ENCODE results near the gene MAD2L2. TPM values are rescaled to one million over a fixed set of nuclear protein-coding genes. Genes with fewer than 3 reads are reported as not detected.

The MAD2L2 gene
- total RNA-seq, 1 donor from 2014 or later = 30.1 TPM

DNA sequence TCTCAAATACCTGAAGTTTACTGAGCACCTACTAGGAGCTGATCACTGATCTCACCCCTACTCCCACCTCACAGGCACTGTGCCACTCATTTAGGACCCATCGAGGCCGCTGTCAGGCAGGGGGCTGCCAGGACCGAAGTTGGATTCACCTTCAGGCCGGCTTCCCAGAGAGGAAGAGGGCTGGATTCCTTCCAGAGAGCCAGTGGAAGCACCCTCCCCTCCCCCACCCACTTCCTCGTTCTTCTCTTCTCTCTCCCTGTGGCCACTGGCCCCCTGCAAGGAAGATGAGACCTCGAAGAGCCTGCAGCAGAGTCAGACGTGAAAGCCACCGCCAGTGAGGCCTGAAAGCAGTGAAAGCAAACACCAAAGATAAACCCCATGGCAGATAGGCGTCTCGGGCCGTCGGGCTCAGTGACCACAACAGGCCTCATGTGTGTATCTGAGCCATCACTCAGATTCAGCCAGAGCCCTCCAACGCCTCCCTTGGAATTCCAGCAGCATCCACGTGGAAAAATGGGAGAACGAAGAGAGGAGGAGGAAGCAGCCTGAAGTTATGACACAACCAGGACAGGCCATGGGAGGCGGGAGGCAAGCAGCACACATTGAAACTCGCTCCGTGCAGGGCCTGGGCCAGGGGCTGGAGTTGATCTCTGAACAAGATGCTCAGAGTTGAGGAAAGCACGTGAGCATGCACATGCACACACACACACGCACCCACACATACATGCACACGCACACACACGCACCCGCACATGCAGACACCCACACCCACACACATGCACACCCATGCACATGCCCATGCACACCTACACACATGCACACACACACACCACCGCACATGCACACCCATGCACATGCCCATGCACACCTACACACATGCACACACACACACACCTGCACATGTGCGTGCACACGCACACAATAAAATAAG, 48.8 kb upstream of the MAD2L2 start:
- H3K9me3 ChIP-seq (ENCODE audit: insufficient read depth, low read depth, low read length) = no peaks in the 10 kb centered on the region
- DNase-seq (ENCODE audit: low read depth) = no peak
- H3K4me1 Mint-ChIP-seq (ENCODE audit: low read depth, unreplicated experiment) = peaks cover 23% of the 10 kb centered on the region
- peaks cover 16% of the 10 kb centered on the region for H3K4me1 ChIP-seq (ENCODE audit: insufficient read depth, low read length)
- no peak overlapping the region for H3K27ac ChIP-seq (ENCODE audit: low read depth, low read length)
- peak overlapping the region; percentile 39 for H2AFZ ChIP-seq (ENCODE audit: low read depth, low read length)
- H4K20me1 ChIP-seq (ENCODE audit: insufficient read depth, low read length) = no peaks in the 10 kb centered on the region
- H3K27ac Mint-ChIP-seq (ENCODE audit: unreplicated experiment) = peak overlapping the region; percentile 88
- H3K9ac ChIP-seq (ENCODE audit: low read length) = no peak overlapping the region
- TF ChIP-seq EZH2 (IDR thresholded peaks at IDR 0.05; ENCODE audit: insufficient read depth, low read length) = no peak
- no peak for TF ChIP-seq CTCF (IDR thresholded peaks at IDR 0.05; ENCODE audit: insufficient read depth, low read depth, low read length)
- H3K27me3 Mint-ChIP-seq (ENCODE audit: low read depth, unreplicated experiment) = peaks cover 4% of the 10 kb centered on the region
- H3K36me3 Mint-ChIP-seq (ENCODE audit: low read depth, unreplicated experiment) = no peaks in the 10 kb centered on the region
- no peak for FAIRE-seq
- no peak overlapping the region for H3K4me3 Mint-ChIP-seq (ENCODE audit: unreplicated experiment)
- no peaks in the 10 kb centered on the region for H3K36me3 ChIP-seq (ENCODE audit: insufficient read depth, low read length)
- peak overlapping the region; percentile 1 for H3K4me2 ChIP-seq (ENCODE audit: low read length)
- peaks cover 2% of the 10 kb centered on the region for H3K27me3 ChIP-seq (ENCODE audit: insufficient read depth, low read length)
- no peaks in the 10 kb centered on the region for H3K79me2 ChIP-seq (ENCODE audit: insufficient read depth, low read length)
- H3K4me3 ChIP-seq (ENCODE audit: insufficient read depth, low read depth, low read length) = no peak overlapping the region
- no peaks in the 10 kb centered on the region for H3K9me3 Mint-ChIP-seq (ENCODE audit: unreplicated experiment)

DNA sequence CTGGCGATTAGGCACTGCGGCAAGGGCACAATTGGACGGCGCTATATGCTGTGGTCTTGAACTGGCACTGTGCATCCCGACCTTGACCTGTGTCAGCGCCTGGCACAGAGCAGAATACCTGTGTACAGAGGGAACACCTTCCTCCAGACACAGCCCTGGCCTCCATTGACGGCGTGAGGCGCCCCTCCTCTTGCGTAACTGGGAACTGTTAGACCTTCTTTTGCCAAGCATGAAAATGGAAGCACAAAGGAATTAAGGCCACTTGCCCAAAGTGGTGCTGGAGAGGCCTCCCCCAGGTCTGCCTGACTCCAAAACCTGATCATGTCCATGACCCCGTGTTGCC, 48.2 kb upstream of the MAD2L2 start:
- H3K27me3 ChIP-seq (ENCODE audit: insufficient read depth, low read length) = peaks cover 2% of the 10 kb centered on the region
- H3K4me1 Mint-ChIP-seq (ENCODE audit: low read depth, unreplicated experiment) = peaks cover 23% of the 10 kb centered on the region

More for the DNA sequence above, 48.2 kb upstream of the MAD2L2 start:
- Histone ChIP-seq H3K79me2 (ENCODE audit: insufficient read depth, low read length) (no peaks in the 10 kb centered on the region), H3K4me3 (ENCODE audit: insufficient read depth, low read depth, low read length) (no peak overlapping the region), H3K9me3 (ENCODE audit: insufficient read depth, low read depth, low read length) (no peaks in the 10 kb centered on the region), H3K36me3 (ENCODE audit: insufficient read depth, low read length) (no peaks in the 10 kb centered on the region), H3K4me1 (ENCODE audit: insufficient read depth, low read length) (peaks cover 16% of the 10 kb centered on the region), H2AFZ (ENCODE audit: low read depth, low read length) (peak overlapping the region; percentile 39), H3K27ac (ENCODE audit: low read depth, low read length) (no peak overlapping the region), H4K20me1 (ENCODE audit: insufficient read depth, low read length) (no peaks in the 10 kb centered on the region), H3K4me2 (ENCODE audit: low read length) (peak overlapping the region; percentile 1), H3K9ac (ENCODE audit: low read length) (no peak overlapping the region)
- no peak overlapping the region for H3K4me3 Mint-ChIP-seq (ENCODE audit: unreplicated experiment)
- H3K36me3 Mint-ChIP-seq (ENCODE audit: low read depth, unreplicated experiment) = no peaks in the 10 kb centered on the region
- H3K9me3 Mint-ChIP-seq (ENCODE audit: unreplicated experiment) = no peaks in the 10 kb centered on the region
- TF ChIP-seq EZH2 (IDR thresholded peaks at IDR 0.05; ENCODE audit: insufficient read depth, low read length) (no peak), CTCF (IDR thresholded peaks at IDR 0.05; ENCODE audit: insufficient read depth, low read depth, low read length) (no peak)
- no peak overlapping the region for H3K27ac Mint-ChIP-seq (ENCODE audit: unreplicated experiment)
- DNase-seq (ENCODE audit: low read depth) (no peak), FAIRE-seq (no peak)
- peaks cover 7% of the 10 kb centered on the region for H3K27me3 Mint-ChIP-seq (ENCODE audit: low read depth, unreplicated experiment)
